WERI-Rb-1 (cell line): ENCODE data around the gene ZNF185.

ENCODE experiments used
- DNase-seq: peaks from one replicate; pipeline ENCODE4 v3.0.0-alpha.2; 2020
- H3K27ac ChIP-seq: fragments of 250-450 bp; sonication (Bioruptor Pico); 2 replicates; pipeline ENCODE4 v1.5.1; 2020; ENCODE audit warnings: mild to moderate bottlenecking, moderate library complexity
- H3K27me3 ChIP-seq: fragments of 250-450 bp; sonication (Bioruptor Pico); 2 replicates; pipeline ENCODE4 v1.5.1; 2021; ENCODE audit warnings: mild to moderate bottlenecking, low read depth, moderate library complexity; ENCODE audit not compliant: insufficient read depth, severe bottlenecking
- H3K36me3 ChIP-seq: fragments of 250-450 bp; sonication (Bioruptor Pico); 2 replicates; pipeline ENCODE4 v1.5.1; 2020; ENCODE audit warnings: mild to moderate bottlenecking, moderate library complexity
- H3K4me3 ChIP-seq: 2 replicates; pipeline ENCODE4 v1.5.1; 2011; ENCODE audit warnings: low read depth, mild to moderate bottlenecking, control low read depth, low read length
- H3K9me3 ChIP-seq: fragments of 250-450 bp; sonication (Bioruptor Pico); 2 replicates; pipeline ENCODE4 v1.5.1; 2021; ENCODE audit warnings: mild to moderate bottlenecking, moderate library complexity; ENCODE audit not compliant: severe bottlenecking
- CTCF ChIP-seq: IDR thresholded peaks from 2 replicates; pipeline ENCODE4 v1.5.1; 2011; ENCODE audit warnings: low read depth, mild to moderate bottlenecking, control low read depth, inconsistent platforms, low read length

The ZNF185 gene

GRCh38 chrX:152865232-152865920 is 32.5 kb upstream of the ZNF185 start:
- H3K4me3 ChIP-seq: no peak overlapping the region
- TF ChIP-seq CTCF: no peak
- H3K9me3 ChIP-seq: no peaks in the 10 kb centered on the region
- H3K27ac ChIP-seq: no peak overlapping the region
- H3K27me3 ChIP-seq: peaks cover 2% of the 10 kb centered on the region
- peaks cover 69% of the 10 kb centered on the region for H3K36me3 ChIP-seq
- no peak for DNase-seq

- Histone ChIP-seq H3K27ac (no peak overlapping the region), H3K9me3 (no peaks in the 10 kb centered on the region), H3K36me3 (peaks cover 66% of the 10 kb centered on the region), H3K27me3 (peaks cover 2% of the 10 kb centered on the region), H3K4me3 (no peak overlapping the region)
- DNase-seq: no peak
- no peak for TF ChIP-seq CTCF
Observed at GRCh38 chrX:152866386-152866785, 31.5 kb upstream of the ZNF185 start.

- peaks cover 5% of the 10 kb centered on the region for H3K27me3 ChIP-seq
- H3K27ac ChIP-seq: no peak overlapping the region
- no peaks in the 10 kb centered on the region for H3K9me3 ChIP-seq
- H3K4me3 ChIP-seq: no peak overlapping the region
- peak; percentile 31 for TF ChIP-seq CTCF
- peaks cover 42% of the 10 kb centered on the region for H3K36me3 ChIP-seq
- DNase-seq: no peak
Observed at GRCh38 chrX:152869972-152870371, 27.9 kb upstream of the ZNF185 start.

DNA sequence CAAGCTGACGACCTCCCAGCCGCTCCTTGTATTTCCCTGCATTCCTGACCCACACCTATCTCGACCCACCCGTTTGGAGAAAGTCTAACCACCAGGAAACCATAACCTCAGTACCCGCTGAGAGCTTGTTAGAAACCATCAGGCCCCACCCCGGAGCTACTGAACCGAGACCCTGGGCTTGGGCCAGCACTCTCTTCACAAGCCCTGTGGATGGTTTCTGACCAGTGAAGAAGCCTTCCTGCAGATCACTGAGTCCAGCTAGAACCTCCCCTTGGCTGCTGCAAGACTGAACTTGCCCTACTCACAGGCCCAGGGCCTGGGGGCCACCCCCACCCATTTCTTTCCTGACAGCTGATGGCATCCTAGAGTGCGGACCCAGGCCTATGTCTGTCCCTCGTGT is 26.6 kb upstream of the ZNF185 start:
- Histone ChIP-seq H3K4me3 (no peak overlapping the region), H3K36me3 (peaks cover 32% of the 10 kb centered on the region), H3K27ac (no peak overlapping the region), H3K9me3 (no peaks in the 10 kb centered on the region), H3K27me3 (peaks cover 7% of the 10 kb centered on the region)
- DNase-seq: no peak
- no peak for TF ChIP-seq CTCF

DNA sequence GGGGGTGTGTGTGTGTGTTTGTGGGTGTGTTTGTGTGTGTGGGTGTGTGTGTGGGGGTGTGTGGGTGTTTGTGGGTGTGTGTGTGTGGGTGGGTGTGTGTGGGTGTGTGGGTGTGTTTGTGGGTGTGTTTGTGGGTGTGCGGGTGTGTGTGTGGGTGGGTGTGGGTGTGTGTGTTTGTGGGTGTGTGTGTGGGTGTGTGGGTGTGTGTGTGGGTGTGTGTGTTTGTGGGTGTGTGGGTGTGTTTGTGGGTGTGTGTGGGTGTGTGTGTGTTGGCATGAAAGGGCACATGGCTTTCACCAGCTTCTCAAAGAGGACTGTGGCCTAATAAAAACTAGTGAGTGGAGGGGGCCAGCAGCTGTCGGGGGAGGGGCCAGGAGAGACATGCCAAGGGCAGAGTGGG is 25.3 kb upstream of the ZNF185 start:
- no peak overlapping the region for H3K4me3 ChIP-seq
- no peak for TF ChIP-seq CTCF
- no peak for DNase-seq
- no peaks in the 10 kb centered on the region for H3K9me3 ChIP-seq
- peaks cover 7% of the 10 kb centered on the region for H3K27me3 ChIP-seq
- H3K36me3 ChIP-seq: peaks cover 24% of the 10 kb centered on the region
- H3K27ac ChIP-seq: no peak overlapping the region

GRCh38 chrX:152873361-152873760 is 24.5 kb upstream of the ZNF185 start:
- no peak for DNase-seq
- no peak overlapping the region for H3K27ac ChIP-seq
- peaks cover 21% of the 10 kb centered on the region for H3K36me3 ChIP-seq
- no peak for TF ChIP-seq CTCF
- H3K27me3 ChIP-seq: peaks cover 7% of the 10 kb centered on the region
- no peaks in the 10 kb centered on the region for H3K9me3 ChIP-seq
- no peak overlapping the region for H3K4me3 ChIP-seq
